Activated effector memory CD4-positive, alpha-beta T cell treated with anti-CD3 and anti-CD28 coated beads, Interleukin-2, amount 50 U/mL, for 16 hours (primary cell): Measurements from ENCODE around the gene MED13L.
A peak's percentile ranks its signal among the peaks of the same experiment; 100 is the strongest.
"Not testable (repeated sequence)": the region's sequence is repeated elsewhere in the genome, so short reads cannot be mapped to it uniquely, and the experiment has no call there.

ENCODE experiments used
- DNase-seq: peaks from one replicate; pipeline ENCODE4 v3.0.0-alpha.2; 2020

Gene MED13L

GRCh38 chr12:116245189-116245588 is 32.3 kb downstream of the MED13L start:
- DNase-seq: no peak

DNA sequence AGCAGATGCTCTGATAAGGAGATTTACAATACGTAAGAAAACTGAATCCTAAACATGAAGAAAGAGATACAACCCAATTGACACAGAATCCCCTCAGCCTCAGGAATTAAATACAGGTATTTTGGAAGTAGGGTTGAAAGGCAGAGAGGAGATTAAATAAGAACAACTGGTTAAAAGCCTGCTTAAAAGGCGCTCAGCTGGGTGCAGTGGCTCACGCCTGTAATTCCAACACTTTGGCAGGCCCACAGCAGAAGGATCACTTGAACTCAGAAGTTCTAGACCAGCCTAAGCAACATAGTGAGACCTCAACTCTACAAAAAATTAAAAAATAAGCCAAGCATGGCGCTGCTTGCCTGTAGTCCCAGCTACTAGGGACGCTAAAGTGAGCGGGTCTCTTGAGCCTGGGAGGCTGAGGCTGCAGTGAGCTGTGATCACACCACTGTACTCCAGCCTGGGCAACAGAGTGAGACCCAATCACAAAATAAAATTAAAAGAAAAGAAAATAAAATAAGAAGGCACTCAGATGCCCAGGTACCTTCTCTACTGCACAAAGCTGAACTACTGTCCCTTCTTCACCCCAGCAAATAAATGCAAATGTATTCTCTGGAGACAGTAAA is 32.9 kb downstream of the MED13L start:
- no peak for DNase-seq

GRCh38 chr12:116244001-116244400 is 33.5 kb downstream of the MED13L start:
- DNase-seq: no peak

DNA sequence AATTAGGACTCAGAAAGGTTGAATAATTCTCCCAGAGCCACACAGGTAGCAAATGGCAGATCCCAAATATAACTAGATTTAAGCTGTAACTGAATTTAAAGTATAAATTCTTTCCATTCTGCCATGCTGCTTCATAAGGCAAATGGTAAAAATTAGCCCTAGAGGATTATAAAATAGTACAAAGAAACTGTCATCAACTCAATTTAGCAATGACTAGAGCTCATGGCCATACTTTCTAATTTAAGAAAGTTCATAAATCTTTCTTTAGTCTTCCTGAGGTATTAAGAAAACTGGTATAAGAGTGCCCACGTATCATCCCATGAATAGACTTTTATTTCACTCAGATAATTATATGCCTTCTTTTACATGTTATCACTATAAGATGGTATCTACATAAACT is 34.8 kb downstream of the MED13L start:
- no peak for DNase-seq

GRCh38 chr12:116241157-116241759 is 36.2 kb downstream of the MED13L start:
- no peak for DNase-seq

GRCh38 chr12:116238570-116239119 is 38.8 kb downstream of the MED13L start:
- DNase-seq: not testable (repeated sequence)

DNA sequence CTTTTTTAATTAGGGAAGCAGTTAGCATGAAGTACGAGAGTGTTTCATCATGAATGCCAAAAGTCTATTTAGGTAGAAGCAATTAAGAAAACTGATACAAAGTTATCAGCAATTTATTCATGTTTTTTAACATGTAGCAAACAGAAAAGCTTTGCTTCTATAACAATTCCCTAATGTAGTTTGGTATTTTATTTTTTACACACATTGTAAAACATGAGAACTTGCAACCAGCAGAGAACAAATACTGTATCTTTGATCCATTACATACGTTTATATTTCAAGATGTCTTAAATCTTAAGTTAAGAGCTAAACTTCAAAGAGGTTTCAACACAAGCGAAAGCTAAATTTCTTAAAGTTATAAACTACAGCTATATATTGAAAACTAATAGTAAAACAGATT is 39.3 kb downstream of the MED13L start:
- DNase-seq: no peak

DNA sequence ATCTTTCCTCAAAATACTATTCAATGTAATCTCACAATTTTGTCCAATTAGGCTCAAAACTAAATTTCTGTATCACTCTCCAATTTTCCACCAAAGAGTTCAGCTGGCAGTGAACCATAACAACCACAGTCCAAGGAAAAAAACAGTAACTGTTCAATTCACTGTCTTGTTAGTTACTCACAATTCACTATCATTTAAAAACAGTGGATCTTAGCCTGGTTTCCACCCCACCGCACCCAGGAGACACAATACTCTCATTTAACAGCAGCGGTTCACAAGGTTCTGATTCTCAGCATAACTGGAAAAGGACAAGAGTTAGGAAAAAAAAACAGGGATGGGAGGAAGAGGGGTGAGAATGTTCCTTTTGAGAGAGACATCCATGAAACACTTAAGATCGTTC is 40.5 kb downstream of the MED13L start:
- DNase-seq: no peak

DNA sequence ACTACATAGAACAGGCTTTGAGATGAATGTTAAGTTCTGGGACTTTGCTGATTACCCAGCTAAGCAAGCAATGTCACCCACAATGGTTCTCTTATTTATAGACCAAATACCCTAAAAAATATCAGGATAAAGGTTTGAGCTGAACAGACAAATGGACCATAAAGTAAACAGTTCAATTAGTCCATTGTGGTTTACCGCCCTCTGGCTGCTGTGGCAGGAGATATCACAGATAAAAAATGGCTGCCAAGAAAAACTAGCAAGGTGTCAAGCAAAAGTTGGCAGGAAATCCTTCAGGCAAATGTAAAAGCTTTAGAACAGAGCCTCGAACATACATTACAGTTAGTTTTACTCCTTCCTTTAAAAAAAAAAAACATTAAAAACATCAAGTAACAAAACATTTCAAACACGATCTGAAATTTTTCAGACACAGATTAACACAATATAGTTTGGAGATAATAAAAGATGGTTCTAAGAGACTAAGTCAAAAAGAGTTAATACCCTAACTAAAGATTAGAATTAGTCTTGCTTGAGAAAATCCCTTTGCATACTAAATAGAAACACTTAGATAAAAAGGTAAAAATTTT is 41.3 kb downstream of the MED13L start:
- peak; percentile 77 for DNase-seq

DNA sequence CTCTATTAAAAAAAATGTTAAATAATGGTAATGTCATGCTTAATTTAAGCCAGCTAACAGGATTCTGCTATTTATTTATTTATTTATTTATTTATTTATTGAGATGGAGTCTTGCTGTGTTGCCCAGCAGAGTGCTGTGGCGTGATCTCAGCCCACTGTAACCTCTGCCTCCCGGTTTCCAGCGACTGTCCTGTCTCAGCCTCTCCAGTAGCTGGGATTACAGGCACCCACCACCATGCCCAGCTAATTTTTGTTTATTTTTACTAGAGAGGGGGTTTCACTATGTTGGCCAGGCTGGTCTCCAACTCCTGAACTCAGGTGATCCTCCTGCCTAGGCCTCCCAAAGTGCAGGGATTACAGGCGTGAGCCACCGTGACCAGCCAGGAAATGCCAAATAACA is 43.3 kb downstream of the MED13L start:
- DNase-seq: not testable (repeated sequence)

- DNase-seq: no peak
These were observed 43.8 kb downstream of the MED13L start for GRCh38 chr12:116233669-116234068.

DNA sequence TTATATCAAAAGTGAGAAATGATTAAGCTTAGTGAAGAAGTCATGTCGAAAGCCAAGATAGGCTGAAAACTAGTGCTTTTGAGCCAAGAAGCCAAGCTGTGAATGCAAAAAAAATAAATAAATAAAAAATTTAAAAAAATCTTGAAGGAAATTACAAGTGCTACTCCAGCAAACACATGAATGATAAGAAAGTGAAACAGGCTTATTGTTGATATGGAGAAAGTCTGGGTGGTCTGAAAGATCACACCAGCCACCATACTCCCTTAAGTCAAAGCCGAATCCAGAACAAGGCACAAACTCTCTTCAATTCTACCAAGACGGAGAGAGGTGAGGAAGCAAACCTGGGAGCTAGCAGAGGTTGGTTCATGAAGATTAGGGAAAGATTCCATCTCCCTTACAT is 49.7 kb downstream of the MED13L start:
- DNase-seq: no peak

GRCh38 chr12:116226026-116226425 is 51.5 kb downstream of the MED13L start:
- DNase-seq: no peak

DNA sequence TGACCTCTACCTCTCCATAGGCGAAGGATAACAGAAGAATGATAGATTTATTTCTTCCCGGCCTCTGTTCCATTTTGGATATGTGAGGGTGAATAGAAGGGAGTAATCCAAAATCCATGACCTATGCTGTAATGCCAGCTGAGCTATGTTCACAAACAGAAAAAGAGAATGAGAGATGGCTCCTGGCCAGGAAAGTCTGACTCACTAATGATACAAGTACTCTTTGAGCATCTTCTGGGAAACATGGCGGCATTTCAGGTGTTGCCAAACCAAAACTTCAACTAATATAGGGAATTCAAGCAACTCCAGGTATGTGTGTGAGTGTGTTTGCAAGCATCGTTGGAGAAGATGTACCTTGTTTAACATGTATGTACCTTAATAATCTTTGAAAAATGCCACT is 55.1 kb downstream of the MED13L start:
- no peak for DNase-seq

DNA sequence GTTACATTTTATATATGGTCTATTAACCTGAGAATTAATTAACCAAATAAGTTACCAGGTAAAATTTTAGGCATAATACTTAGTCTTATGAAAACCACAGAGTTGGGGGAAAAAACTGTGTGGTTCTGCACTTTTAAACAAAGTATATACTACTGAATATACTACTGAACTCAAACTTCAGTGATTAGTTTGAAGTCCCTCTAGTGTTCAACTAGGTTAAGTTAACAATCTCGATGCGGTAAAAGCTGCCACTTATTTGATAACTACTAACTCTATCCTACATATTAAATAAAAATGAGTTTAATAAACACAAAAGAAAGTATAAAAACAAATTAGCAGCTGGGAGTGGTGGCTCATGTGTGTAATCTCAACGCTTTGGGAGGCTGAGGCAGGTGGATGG is 56.7 kb downstream of the MED13L start:
- DNase-seq: no peak

DNA sequence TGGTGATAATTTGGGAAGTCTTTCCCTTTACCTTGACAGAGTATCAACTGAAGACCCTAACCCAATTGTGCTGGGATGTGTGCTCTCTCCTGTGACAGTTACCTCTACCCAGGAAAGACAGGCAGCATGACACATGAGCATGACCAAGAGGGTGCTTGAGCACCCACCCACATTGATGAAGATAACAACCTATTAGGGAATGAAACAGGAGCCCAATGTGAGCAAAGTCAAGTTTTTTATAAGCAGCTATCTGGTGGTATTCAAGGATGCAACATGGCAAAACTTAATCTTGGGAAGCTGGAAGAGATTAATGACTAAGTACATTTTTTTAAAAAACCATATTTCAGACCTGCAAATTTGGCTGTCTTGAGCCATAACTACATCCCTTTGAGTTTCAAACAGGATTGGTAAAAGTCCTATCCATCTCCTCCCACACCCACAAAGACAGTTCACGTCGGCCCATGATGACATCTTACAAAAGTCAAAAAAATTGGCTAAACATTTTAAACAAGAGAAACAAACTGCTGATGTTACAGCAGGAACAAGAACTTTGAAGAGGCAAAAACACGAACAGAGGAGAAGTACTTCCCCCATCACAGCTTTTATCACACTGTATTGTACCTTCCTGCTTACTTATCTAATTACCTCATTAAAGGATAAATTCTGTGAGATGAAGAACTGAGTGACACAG is 60.3 kb downstream of the MED13L start:
- no peak for DNase-seq

DNA sequence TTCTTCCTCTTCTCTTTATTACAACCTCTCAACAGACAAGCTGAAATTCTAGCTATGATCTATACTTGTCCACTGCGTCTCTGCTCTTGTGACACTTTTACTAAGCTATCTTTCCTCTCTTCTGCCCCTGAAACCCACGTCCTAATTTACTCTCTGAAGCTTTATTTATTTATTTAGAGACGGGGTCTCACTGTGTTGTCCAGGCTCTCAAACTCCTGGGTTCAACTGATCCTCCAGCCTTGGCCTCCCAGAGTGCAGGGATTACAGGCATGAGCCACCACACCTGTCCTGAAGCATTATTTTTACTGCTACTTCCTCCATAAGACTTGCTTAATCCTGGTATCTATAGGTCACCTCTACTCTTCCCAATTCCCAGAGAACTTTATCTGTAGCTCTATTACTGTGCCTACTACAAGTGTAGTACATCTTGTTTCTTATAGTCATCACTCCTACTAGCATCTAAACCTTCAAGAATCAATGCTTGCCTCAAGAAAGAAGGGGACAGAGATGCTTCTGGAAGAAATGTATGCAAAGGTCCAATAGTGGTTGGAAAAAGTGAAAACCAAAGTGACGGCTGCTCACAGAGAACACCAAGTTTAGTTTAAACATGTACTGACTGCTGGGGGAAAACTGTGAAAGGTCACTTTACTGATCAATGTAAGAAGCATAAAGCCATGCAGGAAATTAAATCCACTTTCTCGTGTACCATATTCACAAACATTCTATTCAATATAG is 61.3 kb downstream of the MED13L start:
- DNase-seq: no peak

DNA sequence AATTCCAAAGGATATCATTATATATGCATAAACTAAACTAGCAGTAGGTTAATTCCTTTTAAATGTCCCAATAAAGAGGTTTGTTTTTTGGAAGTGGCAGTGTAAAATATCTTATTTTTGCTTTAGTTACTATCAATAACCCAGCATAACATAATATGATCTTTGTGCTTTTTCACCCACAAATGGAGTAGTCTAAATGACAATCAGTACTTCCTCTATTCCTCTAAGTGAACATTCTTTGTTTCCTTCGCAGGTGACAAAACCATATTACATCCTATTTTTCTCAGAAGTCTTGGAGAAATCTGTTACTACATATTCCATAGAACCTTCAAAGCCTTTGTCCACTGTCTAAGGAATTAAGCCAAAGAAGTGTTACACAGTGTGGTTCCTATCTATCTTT is 62.5 kb downstream of the MED13L start:
- DNase-seq: no peak

GRCh38 chr12:116213885-116214527 is 63.5 kb downstream of the MED13L start:
- no peak for DNase-seq

DNA sequence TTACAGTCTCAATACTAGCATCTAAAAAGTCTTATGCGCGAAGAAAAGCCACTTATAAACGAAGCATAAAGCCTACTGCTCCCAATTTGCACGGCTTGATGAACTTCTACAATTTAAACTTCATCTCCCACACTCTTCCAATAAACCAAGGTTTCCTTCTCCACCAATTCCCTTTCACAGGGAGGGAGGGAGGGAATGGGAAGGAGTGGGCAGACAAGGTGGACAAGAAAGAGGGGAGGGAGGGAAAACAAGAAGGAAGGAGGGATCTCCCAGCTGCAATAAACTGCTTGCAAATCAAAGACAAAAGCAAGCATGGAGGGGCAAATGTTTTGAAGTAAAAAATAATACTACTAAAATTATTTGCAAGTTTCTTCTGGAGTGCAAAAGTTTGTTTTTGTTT is 64.5 kb downstream of the MED13L start:
- no peak for DNase-seq

GRCh38 chr12:116210762-116211161 is 66.7 kb downstream of the MED13L start:
- DNase-seq: no peak

- DNase-seq: no peak
These were observed 67.4 kb downstream of the MED13L start for GRCh38 chr12:116210131-116210530.

- no peak for DNase-seq
These were observed 68.0 kb downstream of the MED13L start for GRCh38 chr12:116209503-116209902.
